GM23338 (cell line): Measurements from ENCODE around the gene KLHDC9.

ENCODE experiments used
- CTCF ChIP-seq, 2 experiments: fragments of 200-600 bp in 1 of 2; sonication (generic) in 1 of 2; conservative IDR thresholded peaks; 2 replicates each; pipeline versions ENCODE4 v1.5.1 to v1.6.1; 2016 to 2017; ENCODE audit warnings: antibody characterized with exemption in 2 of 2, low read depth in 2 of 2, mild to moderate bottlenecking in 2 of 2, moderate library complexity in 1 of 2
- ETS1 ChIP-seq: IDR thresholded peaks from 2 replicates; pipeline ENCODE4 v1.6.1; 2016; ENCODE audit warnings: antibody characterized with exemption
- EZH2 ChIP-seq: fragments of 200-600 bp; sonication (generic); IDR thresholded peaks from one replicate; pipeline ENCODE4 v1.8.0; 2017; ENCODE audit warnings: antibody characterized with exemption, mild to moderate bottlenecking, low read depth; ENCODE audit not compliant: unreplicated experiment
- EZH2phosphoT487 ChIP-seq: fragments of 200-600 bp; sonication (generic); IDR thresholded peaks from one replicate; pipeline ENCODE4 v1.8.1; 2018; ENCODE audit warnings: antibody characterized with exemption; ENCODE audit not compliant: unreplicated experiment
- POLR2AphosphoS5 ChIP-seq: IDR thresholded peaks from 2 replicates; pipeline ENCODE4 v1.6.1; 2016; ENCODE audit warnings: antibody characterized with exemption, low read depth
- REST ChIP-seq: IDR thresholded peaks from one replicate; pipeline ENCODE4 v1.6.1; 2018; ENCODE audit warnings: antibody characterized with exemption; ENCODE audit not compliant: unreplicated experiment
- STAT1 ChIP-seq: IDR thresholded peaks from one replicate; pipeline ENCODE4 v1.6.1; 2016; ENCODE audit warnings: antibody characterized with exemption; ENCODE audit not compliant: unreplicated experiment
- ZNF114 ChIP-seq: fragments of 250-450 bp; sonication (Bioruptor Pico); IDR thresholded peaks from 2 replicates; pipeline ENCODE4 v1.5.0; 2020; ENCODE audit warnings: mild to moderate bottlenecking, moderate library complexity

GRCh38 chr1:161074676-161075368 is 23.3 kb upstream of the KLHDC9 start:
- TF ChIP-seq CTCF (conservative IDR thresholded peaks at IDR 0.05; ENCODE audit: low read depth in 2 of 2) = no peak
- no peak for TF ChIP-seq POLR2AphosphoS5
- no peak for TF ChIP-seq REST
- TF ChIP-seq ZNF114 (CRISPR knock-in tag) = no peak
- TF ChIP-seq EZH2 = no peak
- TF ChIP-seq EZH2phosphoT487 = no peak
- no peak for TF ChIP-seq ETS1
- TF ChIP-seq STAT1 = no peak
